HepG2 (cell line): ENCODE results near the gene CGNL1. TPM values are rescaled to one million over a fixed set of nuclear protein-coding genes. Genes with fewer than 3 reads are reported as not detected.

Experiments
- ATAC-seq: fragments of 200-7000 bp; cut with Tn5 transposase; 3 replicates; pipeline ENCODE4 v1.9.1; 2020; ENCODE audit warnings: mild to moderate bottlenecking, moderate library complexity
- BruUV-seq: library from RNA; stranded (reverse); fragments of 400-500 nt; replicated peaks from 2 replicates; lab custom pipeline; 2021; lab: Mats Ljungman, UMichigan
- CTCF ChIA-PET: fragments of 300-600 bp; formaldehyde crosslinking; extraction: SDS; loops from one replicate; lab custom pipeline; 2021; ENCODE audit warnings: low total read pairs, inconsistent platforms, low intra/inter-chr PET ratio; lab: Yijun Ruan, JAX
- POLR2A ChIA-PET: fragments of 350-600 bp; sonication (Branson Sonifier 250); formaldehyde crosslinking; loops from one replicate; lab custom pipeline; 2020; ENCODE audit warnings: antibody characterized with exemption, inconsistent platforms; lab: Yijun Ruan, JAX
- DNase-seq: peaks from one replicate; pipeline ENCODE4 v3.0.0-alpha.2; 2015; ENCODE audit warnings: low spot score
- FAIRE-seq: peaks from 3 replicates; lab custom pipeline; 2011; peaks lifted over from hg19 to GRCh38; lab: Jason Lieb, UNC
- H2AFZ ChIP-seq: one replicate; pipeline ENCODE4 v1.6.1; 2011; ENCODE audit warnings: low read length, inconsistent platforms
- H3K27ac ChIP-seq: fragments of 300-600 bp; 3 replicates; pipeline ENCODE4 v1.8.0; 2011; ENCODE audit warnings: mixed run types, mild to moderate bottlenecking, mixed read lengths, low read length, inconsistent platforms; ENCODE audit not compliant: insufficient read depth; ENCODE audit errors: extremely low read length
- H3K27me3 ChIP-seq, 2 experiments: fragments of 200-600 bp in 1 of 2; 2 replicates in 1 of 2; 3 replicates in 1 of 2; pipeline versions ENCODE4 v1.6.0 to v1.8.0; 2011; ENCODE audit warnings: low read length in 2 of 2, mild to moderate bottlenecking in 2 of 2, moderate library complexity in 2 of 2, inconsistent platforms in 1 of 2; ENCODE audit not compliant: insufficient read depth in 2 of 2, control insufficient read depth in 1 of 2
- H3K36me3 ChIP-seq, 2 experiments: fragments of 200-600 bp in 1 of 2; replicated peaks in 1 of 2; 2 replicates in 1 of 2; 3 replicates in 1 of 2; pipeline versions ENCODE4 v1.5.1 to v1.8.0; 2011; ENCODE audit warnings: low read length in 2 of 2, inconsistent platforms in 1 of 2; ENCODE audit not compliant: insufficient read depth in 2 of 2, control insufficient read depth in 1 of 2
- H3K4me1 ChIP-seq: 2 replicates; pipeline ENCODE4 v1.5.1; 2012; ENCODE audit warnings: low read length, inconsistent platforms; ENCODE audit not compliant: insufficient read depth
- H3K4me2 ChIP-seq: 2 replicates; pipeline ENCODE4 v1.6.0; 2011; ENCODE audit warnings: low read depth, low read length, inconsistent platforms
- H3K4me3 ChIP-seq, 3 experiments: fragments of 200-600 bp in 1 of 3; sonication (generic), shearing (Covaris generic) in 1 of 3; replicated peaks in 1 of 3; 2 replicates each; pipeline ENCODE4 v1.5.1; 2011 to 2016; ENCODE audit warnings: low read length in 3 of 3, inconsistent platforms in 2 of 3, low read depth in 2 of 3, mild to moderate bottlenecking in 2 of 3, control low read depth in 1 of 3, mixed read lengths in 1 of 3; ENCODE audit not compliant: insufficient read depth in 1 of 3
- H3K79me2 ChIP-seq: one replicate; pipeline ENCODE4 v1.6.1; 2011; ENCODE audit warnings: low read length, inconsistent platforms; ENCODE audit not compliant: insufficient read depth
- H3K9ac ChIP-seq: 2 replicates; pipeline ENCODE4 v1.6.0; 2011; ENCODE audit warnings: mild to moderate bottlenecking, low read depth, low read length, inconsistent platforms; ENCODE audit not compliant: insufficient read depth
- H3K9me3 ChIP-seq: 2 replicates; pipeline ENCODE4 v1.5.1; 2012; ENCODE audit warnings: mild to moderate bottlenecking, low read length
- H4K20me1 ChIP-seq: 2 replicates; pipeline ENCODE4 v1.6.0; 2011; ENCODE audit warnings: inconsistent platforms, mild to moderate bottlenecking, low read length, moderate library complexity; ENCODE audit not compliant: insufficient read depth
- ATF7 ChIP-seq, 2 experiments: fragments of 450-650 bp in 1 of 2; sonication (generic) in 1 of 2; formaldehyde crosslinking in 1 of 2; IDR thresholded peaks; 2 replicates each; pipeline versions ENCODE4 v1.4.0 to v1.6.1; 2016 to 2020; ENCODE audit warnings: antibody characterized with exemption in 1 of 2, mild to moderate bottlenecking in 1 of 2, missing genetic modification reagents in 1 of 2
- FOXA1 ChIP-seq, 2 experiments: fragments of 450-650 bp in 1 of 2; sonication (generic) in 1 of 2; formaldehyde crosslinking in 1 of 2; IDR thresholded peaks; 2 replicates each; pipeline versions ENCODE4 v1.4.0 to v1.6.1; 2016 to 2020; ENCODE audit warnings: missing genetic modification reagents in 1 of 2
- HNRNPUL1 ChIP-seq: fragments of 200-400 bp; formaldehyde crosslinking; IDR thresholded peaks from 2 replicates; pipeline ENCODE4 v1.6.1; 2017; ENCODE audit warnings: low read depth, mild to moderate bottlenecking, low read length, moderate library complexity
- WGBS: methylation state at CpG from one replicate; pipeline ENCODE4 v1.1.6; 2017; ENCODE audit warnings: low lambda C conversion rate; 5-methylcytosine and 5-hydroxymethylcytosine counted together
- in situ Hi-C: cut with HindIII; loops from 2 replicates; pipeline ENCODE4 v1.10.0; 2017; ENCODE audit warnings: low pct_unique_long_range_greater_than_20kb; ENCODE audit not compliant: extremely low pct_ligation_motif_present
- intact Hi-C: fragments of 100-400 bp; cut with micrococcal nuclease; formaldehyde crosslinking; loops from one replicate; pipeline ENCODE4 v1.10.0; 2022; ENCODE audit not compliant: unreplicated experiment
- polyA plus RNA-seq, 8 experiments: library from polyadenylated mRNA; depleted of rRNA in 3 of 8; stranded (reverse) in 7 of 8; unstranded in 1 of 8; fragments of >200 nt; fragmentation: Illumina TruSeq in 4 of 8; extraction: Trizol in 4 of 8; gene quantifications; 2 replicates each; pipeline versions ENCODE4 v1.2.1 to v1.2.3, GENCODE V29; 2011 to 2016; ENCODE audit warnings: low read depth in 4 of 8, missing spikeins in 1 of 8, mixed read lengths in 1 of 8; ENCODE audit not compliant: insufficient read depth in 1 of 8
- total RNA-seq, 5 experiments: library from RNA; depleted of rRNA; stranded (reverse); fragments of >200 nt; fragmentation: Illumina TruSeq; extraction: Trizol; gene quantifications; 2 replicates each; pipeline ENCODE4 v1.2.3, GENCODE V29; 2016; ENCODE audit warnings: low read depth in 1 of 5
- TF ChIP-seq, protein P1 (sequence below): sonication (generic); IDR thresholded peaks from 2 replicates; pipeline ENCODE4 v1.6.1; 2016; ENCODE audit warnings: low read depth, borderline replicate concordance
- TF ChIP-seq, protein P2 (sequence below): sonication (generic); formaldehyde crosslinking; IDR thresholded peaks from 2 replicates; pipeline ENCODE4 v1.4.0; 2020; ENCODE audit warnings: missing genetic modification reagents

The CGNL1 gene
- total and polyA plus RNA-seq, 2 of the 13 experiments (the other 11 are each of a cell fraction or from before 2014, with no cell fraction given) = 5.6 to 15.6 TPM

DNA sequence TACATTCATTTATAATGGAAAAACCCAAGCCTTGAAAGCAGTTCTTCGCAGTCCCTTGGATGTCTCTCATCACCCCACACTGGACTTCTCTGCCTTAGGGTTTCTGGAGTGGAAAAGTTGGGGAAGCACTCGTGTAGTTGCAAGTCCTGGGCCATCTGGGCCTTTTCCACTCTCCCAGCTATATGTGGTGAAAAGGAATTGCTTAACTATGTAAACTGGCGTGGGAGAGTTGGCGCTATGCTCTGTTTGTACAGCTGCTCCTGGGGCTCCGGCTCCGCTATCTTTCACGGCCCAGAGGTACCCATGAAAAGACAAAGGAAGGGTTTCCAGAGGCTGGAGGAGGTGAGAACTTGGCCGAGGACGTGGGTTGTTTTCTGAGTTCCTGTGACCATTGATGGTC lies 134.3 kb downstream of the CGNL1 start:
- CTCF ChIA-PET = no interaction called here
- in situ Hi-C loops (no loop called here), intact Hi-C loops (no loop called here)
- Histone ChIP-seq H3K9me3 (no peaks in the 10 kb centered on the region), H3K4me1 (peaks cover 10% of the 10 kb centered on the region), H2AFZ (no peak overlapping the region), H3K4me2 (no peak overlapping the region), H3K79me2 (no peaks in the 10 kb centered on the region), H3K9ac (no peak overlapping the region), H3K27me3 (no peaks in the 10 kb centered on the region), H3K4me3 (no peak overlapping the region), H4K20me1 (no peaks in the 10 kb centered on the region), H3K27ac (no peak overlapping the region), H3K36me3 (no peaks in the 10 kb centered on the region)
- TF ChIP-seq, protein P1, sequence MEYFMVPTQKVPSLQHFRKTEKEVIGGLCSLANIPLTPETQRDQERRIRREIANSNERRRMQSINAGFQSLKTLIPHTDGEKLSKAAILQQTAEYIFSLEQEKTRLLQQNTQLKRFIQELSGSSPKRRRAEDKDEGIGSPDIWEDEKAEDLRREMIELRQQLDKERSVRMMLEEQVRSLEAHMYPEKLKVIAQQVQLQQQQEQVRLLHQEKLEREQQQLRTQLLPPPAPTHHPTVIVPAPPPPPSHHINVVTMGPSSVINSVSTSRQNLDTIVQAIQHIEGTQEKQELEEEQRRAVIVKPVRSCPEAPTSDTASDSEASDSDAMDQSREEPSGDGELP = peak; percentile 57; the same call in 1 of the 2 replicates
- TF ChIP-seq FOXA1 (IDR thresholded peaks at IDR 0.05) (no peak), FOXA1 (CRISPR knock-in tag; IDR thresholded peaks at IDR 0.05) (0 out of 2 replicates have a peak, but pooled peaks have one; percentile 15), HNRNPUL1 (no peak), ATF7 (IDR thresholded peaks at IDR 0.05) (no peak), ATF7 (CRISPR knock-in tag; IDR thresholded peaks at IDR 0.05) (no peak)
- TF ChIP-seq, protein P2, sequence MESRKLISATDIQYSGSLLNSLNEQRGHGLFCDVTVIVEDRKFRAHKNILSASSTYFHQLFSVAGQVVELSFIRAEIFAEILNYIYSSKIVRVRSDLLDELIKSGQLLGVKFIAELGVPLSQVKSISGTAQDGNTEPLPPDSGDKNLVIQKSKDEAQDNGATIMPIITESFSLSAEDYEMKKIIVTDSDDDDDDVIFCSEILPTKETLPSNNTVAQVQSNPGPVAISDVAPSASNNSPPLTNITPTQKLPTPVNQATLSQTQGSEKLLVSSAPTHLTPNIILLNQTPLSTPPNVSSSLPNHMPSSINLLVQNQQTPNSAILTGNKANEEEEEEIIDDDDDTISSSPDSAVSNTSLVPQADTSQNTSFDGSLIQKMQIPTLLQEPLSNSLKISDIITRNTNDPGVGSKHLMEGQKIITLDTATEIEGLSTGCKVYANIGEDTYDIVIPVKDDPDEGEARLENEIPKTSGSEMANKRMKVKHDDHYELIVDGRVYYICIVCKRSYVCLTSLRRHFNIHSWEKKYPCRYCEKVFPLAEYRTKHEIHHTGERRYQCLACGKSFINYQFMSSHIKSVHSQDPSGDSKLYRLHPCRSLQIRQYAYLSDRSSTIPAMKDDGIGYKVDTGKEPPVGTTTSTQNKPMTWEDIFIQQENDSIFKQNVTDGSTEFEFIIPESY (CRISPR knock-in tag) = peak; percentile 96
- FAIRE-seq (no peak), ATAC-seq (no peak), DNase-seq (no peak)
- 90% methylated on average over 9 of the region's 9 CpGs for WGBS
- POLR2A ChIA-PET = no interaction called here
- no TSS peak for BruUV-seq
